Psoas muscle (tissue), 8 donors: ENCODE measurements around the gene CDCA8. TPM values are rescaled to one million over a fixed set of nuclear protein-coding genes. Genes with fewer than 3 reads are reported as not detected.

ENCODE experiments used
- ATAC-seq, 4 donors: fragments of 200-7000 bp; cut with Tn5 transposase; one replicate each; pipeline ENCODE4 v1.9.1; 2020; ENCODE audit warnings: moderate library complexity in 3 of 4, mild to moderate bottlenecking in 2 of 4
- DNase-seq, 2 donors: peaks; one replicate each; pipeline ENCODE4 v3.0.0-alpha.2; 2020
- H3K27ac ChIP-seq: fragments of 200-600 bp; one replicate; pipeline ENCODE4 v1.8.0; 2022
- H3K27me3 ChIP-seq, 3 donors: fragments of 200-600 bp in 1 of 3; one replicate each; pipeline versions ENCODE4 v1.6.1 to v1.8.0; 2013 to 2022; ENCODE audit warnings: low read length in 2 of 3, mild to moderate bottlenecking in 2 of 3, moderate library complexity in 1 of 3; ENCODE audit not compliant: insufficient read depth in 3 of 3
- H3K36me3 ChIP-seq, 2 donors: fragments of 200-600 bp in 1 of 2; one replicate each; pipeline versions ENCODE4 v1.6.1 to v1.8.0; 2013 to 2022; ENCODE audit warnings: low read depth in 1 of 2, mild to moderate bottlenecking in 1 of 2, moderate library complexity in 1 of 2; ENCODE audit not compliant: insufficient read depth in 1 of 2
- H3K4me1 ChIP-seq: fragments of 200-600 bp; one replicate; pipeline ENCODE4 v1.8.0; 2022
- H3K4me3 ChIP-seq: fragments of 200-600 bp; one replicate; pipeline ENCODE4 v1.8.0; 2022; ENCODE audit warnings: mild to moderate bottlenecking
- H3K9me3 ChIP-seq: fragments of 200-600 bp; one replicate; pipeline ENCODE4 v1.8.0; 2022
- CTCF ChIP-seq: fragments of 200-600 bp; IDR thresholded peaks from one replicate; pipeline ENCODE4 v1.8.0; 2022; ENCODE audit warnings: antibody characterized with exemption
- WGBS, 3 donors: extraction: QIAGEN DNeasy Blood & Tissue Kit; methylation state at CpG; one replicate each; pipeline versions ENCODE4 v1.1.6 to v1.1.7; 2013; 5-methylcytosine and 5-hydroxymethylcytosine counted together
- intact Hi-C, 2 donors: fragments of 100-400 bp; cut with DNase I; formaldehyde crosslinking; loops; one replicate each; pipeline versions ENCODE4 v1.11.0 to v1.14.2; 2022
- polyA plus RNA-seq, 3 donors: library from polyadenylated mRNA; stranded (reverse); fragments of 200-250 nt; gene quantifications; one replicate each; pipeline ENCODE4 v1.2.3, GENCODE V29; 2013
- total RNA-seq, 4 donors: library from RNA; stranded (reverse); fragmentation: NEBNext Ultra II Directional in 2 of 4; extraction: Animal tissue kit (Norgen Biotek cat#: 25700) in 2 of 4; gene quantifications; one replicate each; pipeline versions ENCODE4 v1.2.1 to v1.2.4, GENCODE V29; 2021 to 2023
- donor health status: healthy with polysubstance abuse.
- donor health status: DM: no; HTN: no; CAD: no; lungs with moderate emphysema.
- donor health status: Bipolar disorder and iron deficiency.
- donor health status: healthy.
- donor health status: DM: yes; HTN: yes; CAD: no.
- donor health status: DM: no; HTN: no; CAD: no.
- donor health status: DM: no; HTN: no; CAD: no.
- donor health status: DM: yes; HTN: yes; CAD: no.

The CDCA8 gene
- total and polyA plus RNA-seq, 7 donors = 0.10 to 0.78 (median 0.23) TPM

DNA sequence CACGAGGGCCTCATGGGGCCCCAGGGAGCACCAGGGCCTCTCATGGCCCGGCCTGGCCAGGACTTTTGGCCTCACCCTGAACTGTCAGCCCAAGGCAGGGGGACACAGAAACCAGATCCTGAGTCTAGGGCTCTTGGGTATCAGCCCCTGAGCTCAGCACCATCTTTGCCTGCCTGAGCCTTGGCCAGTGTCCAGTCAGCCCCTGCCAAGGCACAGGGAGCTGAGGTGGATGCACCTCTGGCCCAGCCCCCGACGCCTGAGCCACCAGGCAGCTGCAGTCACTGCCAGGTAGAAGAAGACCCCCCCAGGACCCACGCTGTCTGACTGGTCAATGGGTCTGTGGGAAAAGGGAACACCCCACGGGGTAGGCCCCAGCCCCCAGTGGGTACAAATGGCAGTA is 25.3 kb downstream of the CDCA8 start:
- H3K4me3 ChIP-seq = no peak overlapping the region
- no peaks in the 10 kb centered on the region for H3K4me1 ChIP-seq
- H3K27me3 ChIP-seq = peaks cover 0 to 13% (median 2%) of the 10 kb centered on the region in 3 donors
- WGBS, 3 donors = 64 to 68% (median 67%) methylated on average over 6 of the region's 6 CpGs
- H3K36me3 ChIP-seq = no peaks in the 10 kb centered on the region
- ATAC-seq (no peak), DNase-seq (no peak)
- TF ChIP-seq CTCF = no peak
- no peak overlapping the region for H3K27ac ChIP-seq
- no peaks in the 10 kb centered on the region for H3K9me3 ChIP-seq
- intact Hi-C loops = no loop called here

DNA sequence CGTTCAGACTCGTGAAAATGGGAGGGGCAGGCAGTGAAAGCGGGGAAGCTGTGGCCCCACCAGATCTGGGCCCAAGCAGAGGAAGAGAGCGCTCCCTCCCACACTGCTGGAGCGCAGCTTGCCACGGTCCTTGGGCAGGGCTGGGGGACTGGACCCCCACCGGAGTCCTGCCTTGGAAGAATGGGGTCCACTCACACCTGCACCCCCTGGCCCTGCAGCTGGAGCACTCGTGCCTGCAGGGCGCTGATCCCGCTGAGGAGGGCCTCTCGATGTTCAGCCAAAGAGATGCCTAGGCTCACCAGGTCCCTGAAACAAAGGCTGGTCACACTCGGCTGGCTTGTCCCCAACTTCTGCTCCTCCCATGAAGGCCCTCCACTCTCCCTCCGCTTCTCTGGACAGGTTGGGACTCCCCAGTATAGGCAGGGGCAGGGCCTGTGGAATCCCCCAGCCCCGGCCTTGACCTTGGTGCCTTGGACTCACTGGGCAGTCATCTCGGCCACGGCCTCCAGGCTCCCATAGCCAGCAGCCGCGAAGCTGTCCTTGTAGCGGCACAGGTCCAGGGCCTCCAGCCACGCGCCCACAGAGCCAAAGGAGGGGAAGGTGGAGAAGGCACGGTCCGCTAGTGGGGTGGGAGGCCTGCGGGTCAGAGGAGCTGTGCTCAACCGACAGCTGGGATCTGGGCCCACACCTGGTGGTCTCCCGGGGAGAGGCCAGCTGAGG is 26.0 kb downstream of the CDCA8 start:
- Histone ChIP-seq H3K4me3 (no peak overlapping the region), H3K27ac (no peak overlapping the region), H3K36me3 (no peaks in the 10 kb centered on the region), H3K27me3 (peaks cover 0 to 13% (median 2%) of the 10 kb centered on the region in 3 donors), H3K9me3 (no peaks in the 10 kb centered on the region), H3K4me1 (no peaks in the 10 kb centered on the region)
- no peak for TF ChIP-seq CTCF
- whole genome bisulfite sequencing, 3 donors = 78 to 82% (median 79%) methylated on average over 26 of the region's 26 CpGs
- ATAC-seq (no peak), DNase-seq (no peak)
- intact Hi-C loops = no loop called here

- TF ChIP-seq CTCF = no peak
- H3K27ac ChIP-seq = no peak overlapping the region
Observed at GRCh38 chr1:37718901-37719571, 26.7 kb downstream of the CDCA8 start.

GRCh38 chr1:37719572-37720195 is 27.4 kb downstream of the CDCA8 start:
- Histone ChIP-seq H3K9me3 (no peaks in the 10 kb centered on the region), H3K27me3 (peaks cover 0 to 13% (median 2%) of the 10 kb centered on the region in 3 donors), H3K4me1 (no peaks in the 10 kb centered on the region), H3K27ac (no peak overlapping the region), H3K4me3 (no peak overlapping the region), H3K36me3 (no peaks in the 10 kb centered on the region)
- 67 to 70% (median 68%) methylated on average over 13 of the region's 13 CpGs for WGBS, 3 donors
- DNase-seq = no peak
- intact Hi-C loops = no loop called here
- ATAC-seq = no peak
- TF ChIP-seq CTCF = no peak

More at GRCh38 chr1:37718901-37719571, 26.7 kb downstream of the CDCA8 start:
- intact Hi-C loops = no loop called here
- H3K27me3 ChIP-seq = peaks cover 0 to 13% (median 2%) of the 10 kb centered on the region in 3 donors
- H3K9me3 ChIP-seq = no peaks in the 10 kb centered on the region
- no peaks in the 10 kb centered on the region for H3K36me3 ChIP-seq
- H3K4me1 ChIP-seq = no peaks in the 10 kb centered on the region
- H3K4me3 ChIP-seq = no peak overlapping the region
- DNase-seq (no peak), ATAC-seq (no peak)
- WGBS, 3 donors = 81 to 86% (median 84%) methylated on average over 15 of the region's 15 CpGs
